Measurements from ENCODE around the gene HIPK2. TPM values are rescaled to one million over a fixed set of nuclear protein-coding genes. Genes with fewer than 3 reads are reported as not detected.

Gene HIPK2
- polyA plus RNA-seq, 1 donor (not counting 4 experiments of a cell fraction or from before 2014, with no cell fraction given): 5.8 TPM

- no peaks in the 10 kb centered on the region for H3K9me3 ChIP-seq (ENCODE audit: control insufficient read depth, low read depth, low read length)
- no peak overlapping the region for H3K27ac ChIP-seq (ENCODE audit: control insufficient read depth, insufficient read depth, low read length)
- H3K4me1 ChIP-seq (ENCODE audit: control insufficient read depth, extremely low read depth, insufficient read depth, low read length): no peaks in the 10 kb centered on the region
- DNase-seq (ENCODE audit: low read depth, low spot score) (no peak), FAIRE-seq (no peak)
- no peak overlapping the region for H3K9ac ChIP-seq (ENCODE audit: control insufficient read depth, extremely low read depth, insufficient read depth, low read length)
- H3K27me3 ChIP-seq (ENCODE audit: control insufficient read depth, extremely low read depth, insufficient read depth, low read length): peaks cover 5% of the 10 kb centered on the region
- no peaks in the 10 kb centered on the region for H3K9me1 ChIP-seq (ENCODE audit: control insufficient read depth, extremely low read depth, insufficient read depth, low read length)
- H3K4me3 ChIP-seq (ENCODE audit: control insufficient read depth in 2 of 3, extremely low read depth in 1 of 3, insufficient read depth in 2 of 3, low read depth in 1 of 3, low read length in 3 of 3): no peak overlapping the region
- H3K36me3 ChIP-seq (ENCODE audit: control insufficient read depth in 2 of 2, extremely low read depth in 1 of 2, insufficient read depth in 2 of 2, low read length in 2 of 2): no peaks in the 10 kb centered on the region
- no peak overlapping the region for H2AFZ ChIP-seq (ENCODE audit: control insufficient read depth, low read length)
- TF ChIP-seq CTCF (optimal IDR thresholded peaks at IDR 0.05 in 1 of 3, IDR thresholded peaks at IDR 0.05 in 1 of 3, conservative IDR thresholded peaks at IDR 0.05 in 1 of 3; ENCODE audit: extremely low read depth in 1 of 3, insufficient read depth in 2 of 3, low read length in 3 of 3) (no peak), EZH2 (IDR thresholded peaks at IDR 0.05; ENCODE audit: low read length) (no peak)
- H3K4me2 ChIP-seq (ENCODE audit: control insufficient read depth, extremely low read depth, insufficient read depth, low read depth, low read length): no peak overlapping the region
- dilution Hi-C loops (cut with MboI; ENCODE audit: extremely low pct_ligation_motif_present, low sequenced_read_pairs): loop anchor here (10.0 kb wide), 1 partner anchor 65 kb away; no protein-coding TSS in a partner anchor
- H3K79me2 ChIP-seq (ENCODE audit: control insufficient read depth, insufficient read depth, low read length): no peaks in the 10 kb centered on the region
- no peaks in the 10 kb centered on the region for H4K20me1 ChIP-seq (ENCODE audit: control insufficient read depth, extremely low read depth, insufficient read depth, low read length)
Observed at GRCh38 chr7:139560199-139560598, 217.6 kb downstream of the HIPK2 start.

GRCh38 chr7:139559364-139560105 is 218.3 kb downstream of the HIPK2 start:
- peaks cover 5% of the 10 kb centered on the region for H3K27me3 ChIP-seq (ENCODE audit: control insufficient read depth, extremely low read depth, insufficient read depth, low read length)
- no peak overlapping the region for H3K4me2 ChIP-seq (ENCODE audit: control insufficient read depth, extremely low read depth, insufficient read depth, low read depth, low read length)
- H3K4me1 ChIP-seq (ENCODE audit: control insufficient read depth, extremely low read depth, insufficient read depth, low read length): no peaks in the 10 kb centered on the region
- H3K79me2 ChIP-seq (ENCODE audit: control insufficient read depth, insufficient read depth, low read length): no peaks in the 10 kb centered on the region
- no peaks in the 10 kb centered on the region for H4K20me1 ChIP-seq (ENCODE audit: control insufficient read depth, extremely low read depth, insufficient read depth, low read length)
- no peaks in the 10 kb centered on the region for H3K9me3 ChIP-seq (ENCODE audit: control insufficient read depth, low read depth, low read length)
- DNase-seq (ENCODE audit: low read depth, low spot score) (no peak), FAIRE-seq (no peak)
- H3K27ac ChIP-seq (ENCODE audit: control insufficient read depth, insufficient read depth, low read length): no peak overlapping the region
- dilution Hi-C loops (cut with MboI; ENCODE audit: extremely low pct_ligation_motif_present, low sequenced_read_pairs): loop anchor here (10.0 kb wide), 1 partner anchor 65 kb away; no protein-coding TSS in a partner anchor
- H3K36me3 ChIP-seq (ENCODE audit: control insufficient read depth in 2 of 2, extremely low read depth in 1 of 2, insufficient read depth in 2 of 2, low read length in 2 of 2): no peaks in the 10 kb centered on the region
- H2AFZ ChIP-seq (ENCODE audit: control insufficient read depth, low read length): no peak overlapping the region
- H3K9me1 ChIP-seq (ENCODE audit: control insufficient read depth, extremely low read depth, insufficient read depth, low read length): no peaks in the 10 kb centered on the region
- no peak overlapping the region for H3K4me3 ChIP-seq (ENCODE audit: control insufficient read depth in 2 of 3, extremely low read depth in 1 of 3, insufficient read depth in 2 of 3, low read depth in 1 of 3, low read length in 3 of 3)
- no peak overlapping the region for H3K9ac ChIP-seq (ENCODE audit: control insufficient read depth, extremely low read depth, insufficient read depth, low read length)
- no peak for TF ChIP-seq CTCF (optimal IDR thresholded peaks at IDR 0.05 in 1 of 3, IDR thresholded peaks at IDR 0.05 in 1 of 3, conservative IDR thresholded peaks at IDR 0.05 in 1 of 3; ENCODE audit: extremely low read depth in 1 of 3, insufficient read depth in 2 of 3, low read length in 3 of 3)
- TF ChIP-seq EZH2 (IDR thresholded peaks at IDR 0.05; ENCODE audit: low read length): no peak
